Liver (tissue), 9 donors: ENCODE measurements around the gene CCBE1. TPM values are rescaled to one million over a fixed set of nuclear protein-coding genes. Genes with fewer than 3 reads are reported as not detected.

Experiments
- DNase-seq: peaks from one replicate; pipeline ENCODE4 v3.0.0-alpha.2; 2017; ENCODE audit warnings: low spot score
- H3K27ac ChIP-seq, 2 donors: one replicate each; pipeline ENCODE4 v1.7.0; 2013; ENCODE audit warnings: inconsistent platforms in 2 of 2, low read length in 2 of 2, control low read depth in 1 of 2, low read depth in 1 of 2, mild to moderate bottlenecking in 1 of 2
- H3K27me3 ChIP-seq, 4 donors: one replicate each; pipeline versions ENCODE4 v1.6.1 to v1.7.0; 2013; ENCODE audit warnings: low read length in 3 of 4, inconsistent platforms in 1 of 4, mild to moderate bottlenecking in 1 of 4, moderate library complexity in 1 of 4; ENCODE audit not compliant: control insufficient read depth in 4 of 4, insufficient read depth in 4 of 4
- H3K36me3 ChIP-seq, 4 donors: one replicate each; pipeline versions ENCODE4 v1.6.1 to v1.7.0; 2013; ENCODE audit warnings: low read length in 3 of 4, mild to moderate bottlenecking in 3 of 4, low read depth in 1 of 4, moderate library complexity in 1 of 4; ENCODE audit not compliant: control insufficient read depth in 4 of 4, insufficient read depth in 3 of 4
- H3K4me1 ChIP-seq, 4 donors: one replicate each; pipeline versions ENCODE4 v1.6.1 to v1.7.0; 2013; ENCODE audit warnings: low read length in 3 of 4, mild to moderate bottlenecking in 3 of 4, moderate library complexity in 1 of 4; ENCODE audit not compliant: control insufficient read depth in 4 of 4, insufficient read depth in 4 of 4
- H3K4me3 ChIP-seq, 3 donors: one replicate each; pipeline versions ENCODE4 v1.6.1 to v1.7.0; 2013; ENCODE audit warnings: low read length in 3 of 3, control low read depth in 1 of 3, low read depth in 1 of 3, mild to moderate bottlenecking in 1 of 3
- H3K9ac ChIP-seq, 2 donors: one replicate each; pipeline ENCODE4 v1.7.0; 2013; ENCODE audit warnings: low read length in 2 of 2, mild to moderate bottlenecking in 2 of 2, moderate library complexity in 2 of 2, control low read depth in 1 of 2, low read depth in 1 of 2
- H3K9me3 ChIP-seq, 4 donors: one replicate each; pipeline versions ENCODE4 v1.6.1 to v1.7.0; 2013; ENCODE audit warnings: low read length in 3 of 4; ENCODE audit not compliant: control insufficient read depth in 4 of 4
- ATF3 ChIP-seq: IDR thresholded peaks from 2 replicates; pipeline ENCODE4 v1.6.1; 2016; ENCODE audit warnings: antibody characterized with exemption
- CTCF ChIP-seq: fragments of 150-350 bp; IDR thresholded peaks from 2 replicates; pipeline ENCODE4 v1.5.1; 2017; ENCODE audit warnings: improper control_type of control experiment, low read depth, low read length; ENCODE audit not compliant: missing input control
- EGR1 ChIP-seq, 2 donors: IDR thresholded peaks; 2 replicates each; pipeline ENCODE4 v1.6.1; 2016 to 2018; ENCODE audit warnings: antibody characterized with exemption in 2 of 2, low read depth in 2 of 2
- FOXA1 ChIP-seq: IDR thresholded peaks from 2 replicates; pipeline ENCODE4 v1.6.1; 2016; ENCODE audit warnings: antibody characterized with exemption
- FOXA2 ChIP-seq: IDR thresholded peaks from 2 replicates; pipeline ENCODE4 v1.6.1; 2016; ENCODE audit warnings: antibody characterized with exemption
- HNF4A ChIP-seq, 2 donors: conservative IDR thresholded peaks; 2 replicates each; pipeline ENCODE4 v1.6.1; 2016; ENCODE audit warnings: antibody characterized with exemption in 2 of 2, mild to moderate bottlenecking in 2 of 2
- HNF4G ChIP-seq: IDR thresholded peaks from 2 replicates; pipeline ENCODE4 v1.6.1; 2016; ENCODE audit warnings: antibody characterized with exemption
- JUND ChIP-seq, 2 donors: IDR thresholded peaks; 2 replicates each; pipeline ENCODE4 v1.6.1; 2016; ENCODE audit warnings: antibody characterized with exemption in 2 of 2
- MAX ChIP-seq: IDR thresholded peaks from 2 replicates; pipeline ENCODE4 v1.6.1; 2016; ENCODE audit warnings: antibody characterized with exemption
- NR2F2 ChIP-seq: IDR thresholded peaks from 2 replicates; pipeline ENCODE4 v1.6.1; 2016; ENCODE audit warnings: antibody characterized with exemption
- RAD21 ChIP-seq, 2 donors: IDR thresholded peaks; 2 replicates each; pipeline ENCODE4 v1.6.1; 2016; ENCODE audit warnings: antibody characterized with exemption in 2 of 2, mild to moderate bottlenecking in 2 of 2
- REST ChIP-seq: IDR thresholded peaks from 2 replicates; pipeline ENCODE4 v1.6.1; 2016; ENCODE audit warnings: antibody characterized with exemption, mild to moderate bottlenecking
- RXRA ChIP-seq, 2 donors: IDR thresholded peaks; 2 replicates each; pipeline ENCODE4 v1.6.1; 2017 to 2018; ENCODE audit warnings: antibody characterized with exemption in 2 of 2, mild to moderate bottlenecking in 1 of 2
- SP1 ChIP-seq: IDR thresholded peaks from 2 replicates; pipeline ENCODE4 v1.6.1; 2018; ENCODE audit warnings: antibody characterized with exemption, mild to moderate bottlenecking
- TAF1 ChIP-seq: conservative IDR thresholded peaks from 2 replicates; pipeline ENCODE4 v1.6.1; 2016; ENCODE audit warnings: antibody characterized with exemption, mild to moderate bottlenecking
- YY1 ChIP-seq: IDR thresholded peaks from 2 replicates; pipeline ENCODE4 v1.6.1; 2016; ENCODE audit warnings: antibody characterized with exemption, mild to moderate bottlenecking
- ZBTB33 ChIP-seq: IDR thresholded peaks from 2 replicates; pipeline ENCODE4 v1.6.1; 2016; ENCODE audit warnings: antibody characterized with exemption
- WGBS: extraction: QIAGEN DNeasy Blood & Tissue Kit; methylation state at CpG from one replicate; pipeline ENCODE4 v1.1.7; 2013; 5-methylcytosine and 5-hydroxymethylcytosine counted together
- polyA plus RNA-seq, 2 donors: library from polyadenylated mRNA; stranded (reverse) in 1 of 2; unstranded in 1 of 2; fragments of 200-250 nt in 1 of 2; fragments of >200 nt in 1 of 2; fragmentation: Nextera tagmentation in 1 of 2; extraction: Ambion mirVana in 1 of 2; gene quantifications; one replicate each; pipeline versions ENCODE4 v1.2.1 to v1.2.3, GENCODE V29; 2013 to 2015
- total RNA-seq, 2 donors: library from RNA; depleted of rRNA; stranded (reverse); fragments of >200 nt; gene quantifications; one replicate each; pipeline ENCODE4 v1.2.3, GENCODE V29; 2014
- donor health status: healthy.
- donor health status: healthy.
- donor health status: healthy.
- donor health status: healthy.
- donor health status: healthy.

Gene CCBE1
- total and polyA plus RNA-seq, 4 donors = 1.8 to 2.6 (median 2.2) TPM

- TF ChIP-seq EGR1 (IDR thresholded peaks at IDR 0.05; ENCODE audit: low read depth in 2 of 2) (no peak), ATF3 (no peak), ZBTB33 (no peak), NR2F2 (no peak), YY1 (no peak), FOXA2 (no peak), HNF4A (conservative IDR thresholded peaks at IDR 0.05) (no peak), RAD21 (IDR thresholded peaks at IDR 0.05) (no peak), RXRA (IDR thresholded peaks at IDR 0.05) (no peak), REST (no peak), MAX (no peak)
- Histone ChIP-seq H3K27me3 (peaks cover 0 to 2% (median 0%) of the 10 kb centered on the region in 4 donors), H3K4me3 (no peak overlapping the region), H3K36me3 (no peaks in the 10 kb centered on the region), H3K4me1 (no peaks in the 10 kb centered on the region), H3K9me3 (no peaks in the 10 kb centered on the region), H3K27ac (no peak overlapping the region), H3K9ac (no peak overlapping the region)
- WGBS = 84% methylated on average over 5 of the region's 5 CpGs
- no peak for DNase-seq
These were observed 69.8 kb downstream of the CCBE1 start for GRCh38 chr18:59627414-59627813.

GRCh38 chr18:59624369-59624765, 72.9 kb downstream of the CCBE1 start:
- Histone ChIP-seq H3K27me3 (peaks cover 0 to 2% (median 0%) of the 10 kb centered on the region in 4 donors), H3K27ac (no peak overlapping the region), H3K9me3 (no peaks in the 10 kb centered on the region), H3K36me3 (no peaks in the 10 kb centered on the region), H3K4me1 (no peaks in the 10 kb centered on the region), H3K4me3 (no peak overlapping the region), H3K9ac (no peak overlapping the region)
- DNase-seq = no peak
- WGBS = 77% methylated on average over 2 of the region's 2 CpGs
- no peak for TF ChIP-seq ZBTB33
- TF ChIP-seq RAD21 (IDR thresholded peaks at IDR 0.05) = no peak
- TF ChIP-seq FOXA1 = no peak
- TF ChIP-seq JUND (IDR thresholded peaks at IDR 0.05) = no peak
- TF ChIP-seq HNF4G = no peak
- TF ChIP-seq MAX = no peak
- no peak for TF ChIP-seq CTCF
- TF ChIP-seq HNF4A (conservative IDR thresholded peaks at IDR 0.05) = no peak
- TF ChIP-seq EGR1 (IDR thresholded peaks at IDR 0.05; ENCODE audit: low read depth in 2 of 2) = no peak
- TF ChIP-seq ATF3 = no peak
- no peak for TF ChIP-seq YY1
- no peak for TF ChIP-seq RXRA (IDR thresholded peaks at IDR 0.05)
- no peak for TF ChIP-seq REST
- no peak for TF ChIP-seq TAF1
- TF ChIP-seq NR2F2 = no peak
- no peak for TF ChIP-seq FOXA2
- no peak for TF ChIP-seq SP1
